GM12878 (cell line): ENCODE measurements around the gene STK4. TPM values are rescaled to one million over a fixed set of nuclear protein-coding genes. Genes with fewer than 3 reads are reported as not detected.

Experiments used
- ATAC-seq: fragments of 200-7000 bp; cut with Tn5 transposase; 3 replicates; pipeline ENCODE4 v1.9.1; 2020; ENCODE audit warnings: mild to moderate bottlenecking, moderate library complexity
- BruUV-seq: library from RNA; stranded (reverse); fragments of 400-500 nt; replicated peaks from 2 replicates; lab custom pipeline; 2021; lab: Mats Ljungman, UMichigan
- CTCF ChIA-PET: fragments of 300-600 bp; sonication (Branson Sonifier 250); formaldehyde crosslinking; extraction: SDS; loops from one replicate; lab custom pipeline; 2021; ENCODE audit warnings: inconsistent platforms; lab: Yijun Ruan, JAX
- POLR2A ChIA-PET: fragments of 350-600 bp; formaldehyde crosslinking; extraction: SDS; loops from one replicate; lab custom pipeline; 2021; ENCODE audit warnings: inconsistent platforms; lab: Charles Lee
- RAD21 ChIA-PET: fragments of 300-600 bp; sonication (Branson Sonifier 250); formaldehyde crosslinking; loops from one replicate; lab custom pipeline; 2023; ENCODE audit warnings: antibody characterized with exemption; ENCODE audit not compliant: unreplicated experiment; lab: Charles Lee
- SMC1A ChIA-PET: fragments of 300-600 bp; sonication (Branson Sonifier 250); formaldehyde crosslinking; loops from one replicate; lab custom pipeline; 2023; ENCODE audit not compliant: unreplicated experiment, uncharacterized antibody; lab: Charles Lee
- DNase-seq: peaks from one replicate; pipeline ENCODE4 v3.0.0-alpha.2; 2011; ENCODE audit warnings: low read depth, low spot score
- FAIRE-seq: peaks from 3 replicates; lab custom pipeline; 2011; peaks lifted over from hg19 to GRCh38; lab: Jason Lieb, UNC
- H2AFZ ChIP-seq: 2 replicates; pipeline ENCODE4 v1.6.0; 2011; ENCODE audit warnings: low read depth, low read length, control low read depth; ENCODE audit not compliant: control insufficient read depth
- H3K27ac ChIP-seq: 2 replicates; pipeline ENCODE4 v1.5.1; 2011; ENCODE audit warnings: control low read depth; ENCODE audit not compliant: control insufficient read depth, insufficient read depth
- H3K27me3 ChIP-seq, 2 experiments: replicated peaks in 1 of 2; 2 replicates each; pipeline versions ENCODE4 v1.6.0 to v1.6.1; 2011; ENCODE audit warnings: low read length in 1 of 2; ENCODE audit not compliant: control insufficient read depth in 2 of 2, insufficient read depth in 2 of 2
- H3K36me3 ChIP-seq, 2 experiments: 2 replicates each; pipeline ENCODE4 v1.5.1; 2011; ENCODE audit warnings: low read length in 1 of 2; ENCODE audit not compliant: control insufficient read depth in 2 of 2, insufficient read depth in 2 of 2
- H3K4me1 ChIP-seq: 2 replicates; pipeline ENCODE4 v1.6.1; 2011; ENCODE audit warnings: mild to moderate bottlenecking, low read length, moderate library complexity, mixed read lengths; ENCODE audit not compliant: control insufficient read depth, insufficient read depth
- H3K4me2 ChIP-seq: 2 replicates; pipeline ENCODE4 v1.6.0; 2011; ENCODE audit warnings: control low read depth; ENCODE audit not compliant: control insufficient read depth, insufficient read depth
- H3K4me3 ChIP-seq: fragments of 200-600 bp; sonication (generic); 2 replicates; pipeline ENCODE4 v1.5.1; 2016
- H3K79me2 ChIP-seq: 2 replicates; pipeline ENCODE4 v1.6.0; 2011; ENCODE audit warnings: low read length; ENCODE audit not compliant: control insufficient read depth, insufficient read depth
- H3K9ac ChIP-seq: 2 replicates; pipeline ENCODE4 v1.8.0; 2011; ENCODE audit warnings: low read length, control low read depth, mixed read lengths; ENCODE audit not compliant: control insufficient read depth, insufficient read depth
- H3K9me3 ChIP-seq: replicated peaks from 3 replicates; pipeline ENCODE4 v1.5.1; 2011; ENCODE audit warnings: mild to moderate bottlenecking, low read length; ENCODE audit not compliant: control insufficient read depth, insufficient read depth
- H4K20me1 ChIP-seq: 2 replicates; pipeline ENCODE4 v1.6.0; 2011; ENCODE audit not compliant: control insufficient read depth, insufficient read depth
- HSF1 ChIP-seq: fragments of 150-350 bp; IDR thresholded peaks from 2 replicates; pipeline ENCODE4 v1.6.1; 2014; ENCODE audit warnings: mild to moderate bottlenecking, low read depth, low read length
- MTA2 ChIP-seq: fragments of 450-650 bp; IDR thresholded peaks from 2 replicates; pipeline ENCODE4 v1.6.1; 2016; ENCODE audit warnings: low read depth, mild to moderate bottlenecking, moderate library complexity
- NBN ChIP-seq: fragments of 450-650 bp; IDR thresholded peaks from 2 replicates; pipeline ENCODE4 v1.6.1; 2016
- RAD21 ChIP-seq: IDR thresholded peaks from 2 replicates; pipeline ENCODE4 v1.6.1; 2011; ENCODE audit warnings: mild to moderate bottlenecking, low read depth, low read length, moderate library complexity; ENCODE audit not compliant: insufficient read depth
- RELA ChIP-seq: fragments of 450-650 bp; IDR thresholded peaks from 2 replicates; pipeline ENCODE4 v1.8.0; 2014; ENCODE audit warnings: borderline replicate concordance; ENCODE audit not compliant: partially characterized antibody
- WRNIP1 ChIP-seq: IDR thresholded peaks from 2 replicates; pipeline ENCODE4 v1.6.1; 2011; ENCODE audit warnings: low read depth, low read length, improper control_type of control experiment, borderline replicate concordance
- WGBS: methylation state at CpG from one replicate; pipeline ENCODE4 v1.1.6; 2016; ENCODE audit warnings: low lambda C conversion rate; ENCODE audit not compliant: insufficient replicate concordance, insufficient coverage; ENCODE audit errors: missing lambda C conversion rate; 5-methylcytosine and 5-hydroxymethylcytosine counted together
- in situ Hi-C: fragments of 300-500 bp; cut with MboI; formaldehyde crosslinking; loops from 9 replicates; pipeline ENCODE4 v1.14.3; 2018; ENCODE audit warnings: mixed read lengths
- intact Hi-C: fragments of 100-400 bp; cut with micrococcal nuclease; formaldehyde crosslinking; loops from one replicate; pipeline ENCODE4 v1.14.2; 2022; ENCODE audit not compliant: unreplicated experiment
- polyA plus RNA-seq, 11 experiments: library from polyadenylated mRNA; depleted of rRNA in 4 of 11; unstranded in 6 of 11; stranded (reverse) in 5 of 11; fragments of >200 nt; fragmentation: Nextera tagmentation in 4 of 11; fragmentation: Illumina TruSeq in 1 of 11; extraction: Ambion mirVana in 4 of 11; extraction: Trizol in 1 of 11; gene quantifications; 1 replicate in 1 of 11; 2 replicates in 10 of 11; pipeline versions ENCODE4 v1.2.1 to v1.2.3, GENCODE V29; 2011 to 2016; ENCODE audit warnings: inconsistent platforms in 2 of 11, missing spikeins in 2 of 11, low read depth in 1 of 11
- total RNA-seq, 4 experiments: library from RNA; depleted of rRNA in 3 of 4; stranded (reverse); fragments of >200 nt in 3 of 4; fragmentation: Illumina TruSeq in 1 of 4; extraction: Trizol in 1 of 4; gene quantifications; 2 replicates each; pipeline versions ENCODE4 v1.2.1 to v1.2.3, GENCODE V29; 2013 to 2021

Gene STK4
- total and polyA plus RNA-seq, 10 of the 15 experiments (the other 5 are each of a cell fraction or from before 2014, with no cell fraction given) = 24.0 to 135 (median 89.7) TPM

GRCh38 chr20:44946271-44946852 lies 19.9 kb upstream of the STK4 start:
- 67% methylated on average over 2 of the region's 2 CpGs for WGBS
- no TSS peak for BruUV-seq

More at GRCh38 chr20:44946271-44946852, 19.9 kb upstream of the STK4 start:
- H3K36me3 ChIP-seq = peaks cover 22 to 53% of the 10 kb centered on the region in 2 experiments
- TF ChIP-seq MTA2 (no peak), WRNIP1 (no peak), RAD21 (no peak), HSF1 (no peak), NBN (no peak), RELA (no peak)
- no peak overlapping the region for H3K4me3 ChIP-seq
- intact Hi-C loops (no loop called here), in situ Hi-C loops (no loop called here)
- ATAC-seq (no peak), DNase-seq (no peak), FAIRE-seq (no peak)
- SMC1A ChIA-PET = interaction anchor here (1.2 to 2.4 kb wide), 4 partner anchors 8 to 83 kb away, joined by 3 to 12 read pairs (median 4); partner anchors contain the start of gene TOMM34
- H3K27me3 ChIP-seq = no peaks in the 10 kb centered on the region
- no peak overlapping the region for H3K9ac ChIP-seq
- no peak overlapping the region for H3K27ac ChIP-seq
- CTCF ChIA-PET = interaction anchor here (0.7 to 1.2 kb wide), 7 partner anchors 12 to 825 kb away, joined by 3 read pairs; no protein-coding TSS in a partner anchor
- RAD21 ChIA-PET = interaction anchor here (0.9 to 1.5 kb wide), 2 partner anchors 14 to 150 kb away, joined by 3 read pairs; partner anchors contain the start of gene TOMM34
- no peaks in the 10 kb centered on the region for H3K79me2 ChIP-seq
- H3K4me1 ChIP-seq = no peaks in the 10 kb centered on the region
- no peaks in the 10 kb centered on the region for H3K9me3 ChIP-seq
- H2AFZ ChIP-seq = no peak overlapping the region
- POLR2A ChIA-PET = no interaction called here
- no peaks in the 10 kb centered on the region for H4K20me1 ChIP-seq
- no peak overlapping the region for H3K4me2 ChIP-seq
